Keratinocyte (primary cell): ENCODE measurements around the gene ENTPD8. TPM values are rescaled to one million over a fixed set of nuclear protein-coding genes. Genes with fewer than 3 reads are reported as not detected.

Experiments
- DNase-seq: peaks from one replicate; pipeline ENCODE4 v3.0.0-alpha.2; 2011; ENCODE audit warnings: low read depth, missing footprints, low spot score
- FAIRE-seq: peaks from 2 replicates; lab custom pipeline; 2011; peaks lifted over from hg19 to GRCh38; lab: Jason Lieb, UNC
- H2AFZ ChIP-seq: 2 replicates; pipeline ENCODE4 v1.6.0; 2012; ENCODE audit warnings: low read length, control low read depth, inconsistent platforms; ENCODE audit not compliant: control insufficient read depth
- H3K27ac ChIP-seq: 2 replicates; pipeline ENCODE4 v1.5.1; 2011; ENCODE audit warnings: low read length; ENCODE audit not compliant: control insufficient read depth, insufficient read depth
- H3K27me3 ChIP-seq: 3 replicates; pipeline ENCODE4 v1.6.0; 2011; ENCODE audit warnings: low read length; ENCODE audit not compliant: control insufficient read depth, insufficient read depth; ENCODE audit errors: extremely low read depth
- H3K36me3 ChIP-seq, 2 experiments: 2 replicates in 1 of 2; 3 replicates in 1 of 2; pipeline ENCODE4 v1.5.1; 2011; ENCODE audit warnings: low read length in 2 of 2, mild to moderate bottlenecking in 1 of 2; ENCODE audit not compliant: control insufficient read depth in 2 of 2, insufficient read depth in 2 of 2; ENCODE audit errors: extremely low read depth in 1 of 2
- H3K4me1 ChIP-seq: 3 replicates; pipeline ENCODE4 v1.5.1; 2011; ENCODE audit warnings: low read length; ENCODE audit not compliant: control insufficient read depth, insufficient read depth; ENCODE audit errors: extremely low read depth
- H3K4me2 ChIP-seq: 3 replicates; pipeline ENCODE4 v1.6.0; 2011; ENCODE audit warnings: low read depth, low read length; ENCODE audit not compliant: control insufficient read depth, insufficient read depth; ENCODE audit errors: extremely low read depth
- H3K4me3 ChIP-seq, 3 experiments: fragments of 200-600 bp in 1 of 3; sonication (generic) in 1 of 3; 2 replicates in 2 of 3; 3 replicates in 1 of 3; pipeline ENCODE4 v1.5.1; 2011 to 2016; ENCODE audit warnings: low read length in 3 of 3, mild to moderate bottlenecking in 3 of 3, control low read depth in 2 of 3, inconsistent platforms in 1 of 3, low read depth in 1 of 3, mixed read lengths in 1 of 3, mixed run types in 1 of 3, moderate library complexity in 1 of 3; ENCODE audit not compliant: control insufficient read depth in 2 of 3, insufficient read depth in 2 of 3; ENCODE audit errors: extremely low read depth in 1 of 3
- H3K79me2 ChIP-seq: 2 replicates; pipeline ENCODE4 v1.6.0; 2012; ENCODE audit warnings: low read length; ENCODE audit not compliant: control insufficient read depth, insufficient read depth
- H3K9ac ChIP-seq: 3 replicates; pipeline ENCODE4 v1.6.0; 2011; ENCODE audit warnings: low read length; ENCODE audit not compliant: control insufficient read depth, insufficient read depth; ENCODE audit errors: extremely low read depth
- H3K9me1 ChIP-seq: 3 replicates; pipeline ENCODE4 v1.6.0; 2011; ENCODE audit warnings: low read length; ENCODE audit not compliant: control insufficient read depth, insufficient read depth; ENCODE audit errors: extremely low read depth
- H3K9me3 ChIP-seq: 2 replicates; pipeline ENCODE4 v1.5.1; 2012; ENCODE audit warnings: low read depth, low read length; ENCODE audit not compliant: control insufficient read depth
- H4K20me1 ChIP-seq: 3 replicates; pipeline ENCODE4 v1.6.0; 2011; ENCODE audit warnings: low read length; ENCODE audit not compliant: control insufficient read depth, insufficient read depth; ENCODE audit errors: extremely low read depth
- EZH2 ChIP-seq: IDR thresholded peaks from one replicate; pipeline ENCODE4 v1.6.1; 2012; ENCODE audit warnings: inconsistent platforms, mild to moderate bottlenecking, low read length, moderate library complexity
- dilution Hi-C: fragments of 300-500 bp; cut with MboI; formaldehyde crosslinking; loops from one replicate; pipeline ENCODE4 v1.7.0; 2020; ENCODE audit warnings: low sequenced_read_pairs; ENCODE audit not compliant: extremely low pct_ligation_motif_present
- polyA plus RNA-seq, 5 experiments: library from polyadenylated mRNA; depleted of rRNA in 3 of 5; stranded (reverse) in 3 of 5; stranded (forward) in 1 of 5; unstranded in 1 of 5; fragments of >200 nt; gene quantifications; 1 replicate in 1 of 5; 2 replicates in 3 of 5; 3 replicates in 1 of 5; pipeline versions ENCODE4 v1.2.1 to v1.2.3, GENCODE V29; 2011 to 2012; ENCODE audit warnings: missing spikeins in 2 of 5, low read depth in 1 of 5, low replicate concordance in 1 of 5
- TF ChIP-seq, protein P1 (sequence below), 3 experiments: IDR thresholded peaks in 1 of 3; conservative IDR thresholded peaks in 1 of 3; optimal IDR thresholded peaks in 1 of 3; 2 replicates in 2 of 3; 3 replicates in 1 of 3; pipeline versions ENCODE3 to v1.5.1; 2011; ENCODE audit warnings: low read length in 3 of 3, mild to moderate bottlenecking in 3 of 3, moderate library complexity in 2 of 3, control low read depth in 1 of 3, inconsistent platforms in 1 of 3; ENCODE audit not compliant: insufficient read depth in 2 of 3; ENCODE audit errors: extremely low read depth in 1 of 3

The ENTPD8 gene
- polyA plus RNA-seq, 1 donor (not counting 4 experiments of a cell fraction or from before 2014, with no cell fraction given) = not detected

DNA sequence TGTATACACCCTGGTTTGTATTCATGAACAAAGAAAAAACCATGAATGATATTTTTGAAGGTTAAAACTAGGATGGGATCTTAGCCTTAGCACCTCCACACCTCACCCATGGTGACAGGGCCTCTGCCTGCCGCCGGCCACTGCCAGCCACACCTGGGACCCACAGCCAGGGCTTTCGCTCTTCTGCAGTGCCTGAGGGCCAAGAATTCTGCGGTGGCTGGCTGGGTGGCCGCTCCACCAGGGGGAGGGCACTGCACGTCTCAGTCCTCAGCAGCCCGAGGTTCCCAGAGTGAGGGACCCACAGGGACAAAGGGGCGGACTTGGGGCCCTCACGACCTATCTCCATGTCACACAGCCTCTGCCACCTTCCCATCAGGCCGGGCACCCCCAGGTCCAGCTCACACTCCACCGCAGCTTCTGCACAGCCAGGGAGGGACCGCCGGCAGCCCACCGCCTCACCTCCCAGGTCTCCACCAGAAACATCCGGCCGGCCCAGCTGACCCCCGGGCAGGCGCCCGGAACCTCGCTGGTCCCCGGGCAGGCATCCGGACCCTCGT is 25.1 kb downstream of the ENTPD8 start:
- peaks cover 13% of the 10 kb centered on the region for H3K79me2 ChIP-seq
- H4K20me1 ChIP-seq = no peaks in the 10 kb centered on the region
- H2AFZ ChIP-seq = no peak overlapping the region
- no peak for DNase-seq
- no peak overlapping the region for H3K4me3 ChIP-seq
- H3K36me3 ChIP-seq = no peaks in the 10 kb centered on the region
- H3K9ac ChIP-seq = no peak overlapping the region
- no peaks in the 10 kb centered on the region for H3K9me3 ChIP-seq
- H3K27ac ChIP-seq = no peak overlapping the region
- H3K27me3 ChIP-seq = no peaks in the 10 kb centered on the region
- dilution Hi-C loops = no loop called here
- no peaks in the 10 kb centered on the region for H3K9me1 ChIP-seq
- no peak for FAIRE-seq
- TF ChIP-seq, protein P1, sequence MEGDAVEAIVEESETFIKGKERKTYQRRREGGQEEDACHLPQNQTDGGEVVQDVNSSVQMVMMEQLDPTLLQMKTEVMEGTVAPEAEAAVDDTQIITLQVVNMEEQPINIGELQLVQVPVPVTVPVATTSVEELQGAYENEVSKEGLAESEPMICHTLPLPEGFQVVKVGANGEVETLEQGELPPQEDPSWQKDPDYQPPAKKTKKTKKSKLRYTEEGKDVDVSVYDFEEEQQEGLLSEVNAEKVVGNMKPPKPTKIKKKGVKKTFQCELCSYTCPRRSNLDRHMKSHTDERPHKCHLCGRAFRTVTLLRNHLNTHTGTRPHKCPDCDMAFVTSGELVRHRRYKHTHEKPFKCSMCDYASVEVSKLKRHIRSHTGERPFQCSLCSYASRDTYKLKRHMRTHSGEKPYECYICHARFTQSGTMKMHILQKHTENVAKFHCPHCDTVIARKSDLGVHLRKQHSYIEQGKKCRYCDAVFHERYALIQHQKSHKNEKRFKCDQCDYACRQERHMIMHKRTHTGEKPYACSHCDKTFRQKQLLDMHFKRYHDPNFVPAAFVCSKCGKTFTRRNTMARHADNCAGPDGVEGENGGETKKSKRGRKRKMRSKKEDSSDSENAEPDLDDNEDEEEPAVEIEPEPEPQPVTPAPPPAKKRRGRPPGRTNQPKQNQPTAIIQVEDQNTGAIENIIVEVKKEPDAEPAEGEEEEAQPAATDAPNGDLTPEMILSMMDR (optimal IDR thresholded peaks at IDR 0.05 in 1 of 3, IDR thresholded peaks at IDR 0.05 in 1 of 3, conservative IDR thresholded peaks at IDR 0.05 in 1 of 3; ENCODE audit: extremely low read depth in 1 of 3, insufficient read depth in 2 of 3, low read length in 3 of 3) = no peak
- no peak for TF ChIP-seq EZH2
- H3K4me1 ChIP-seq = peaks cover 15% of the 10 kb centered on the region
- no peak overlapping the region for H3K4me2 ChIP-seq

DNA sequence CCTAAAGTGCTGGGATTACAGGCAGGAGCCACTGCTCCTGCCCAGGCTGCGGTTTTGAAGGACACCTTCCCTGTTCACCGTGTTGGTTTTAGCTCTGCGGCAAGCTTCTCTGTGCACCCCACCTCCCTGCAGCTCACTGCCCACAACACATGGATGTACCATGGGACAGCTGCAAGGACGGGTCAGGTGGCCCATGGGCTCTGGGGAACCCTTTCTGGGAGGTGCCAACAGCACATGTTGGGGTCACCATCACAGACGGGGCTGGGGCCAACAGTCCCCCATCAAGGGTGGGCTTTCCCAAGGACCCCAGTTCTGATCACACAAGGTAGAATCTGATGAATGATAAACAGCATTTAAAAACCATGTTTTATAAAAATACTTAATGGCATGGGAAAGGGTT is 25.7 kb downstream of the ENTPD8 start:
- no peak overlapping the region for H3K4me2 ChIP-seq
- dilution Hi-C loops = no loop called here
- no peaks in the 10 kb centered on the region for H3K27me3 ChIP-seq
- H3K36me3 ChIP-seq = no peaks in the 10 kb centered on the region
- H3K4me3 ChIP-seq = no peak overlapping the region
- H3K9me1 ChIP-seq = no peaks in the 10 kb centered on the region
- H3K4me1 ChIP-seq = peaks cover 16% of the 10 kb centered on the region
- no peak for FAIRE-seq
- peaks cover 9% of the 10 kb centered on the region for H3K79me2 ChIP-seq
- no peak overlapping the region for H2AFZ ChIP-seq
- no peak for TF ChIP-seq EZH2
- no peak overlapping the region for H3K9ac ChIP-seq
- H3K27ac ChIP-seq = no peak overlapping the region
- no peaks in the 10 kb centered on the region for H4K20me1 ChIP-seq
- no peaks in the 10 kb centered on the region for H3K9me3 ChIP-seq
- no peak for DNase-seq

DNA sequence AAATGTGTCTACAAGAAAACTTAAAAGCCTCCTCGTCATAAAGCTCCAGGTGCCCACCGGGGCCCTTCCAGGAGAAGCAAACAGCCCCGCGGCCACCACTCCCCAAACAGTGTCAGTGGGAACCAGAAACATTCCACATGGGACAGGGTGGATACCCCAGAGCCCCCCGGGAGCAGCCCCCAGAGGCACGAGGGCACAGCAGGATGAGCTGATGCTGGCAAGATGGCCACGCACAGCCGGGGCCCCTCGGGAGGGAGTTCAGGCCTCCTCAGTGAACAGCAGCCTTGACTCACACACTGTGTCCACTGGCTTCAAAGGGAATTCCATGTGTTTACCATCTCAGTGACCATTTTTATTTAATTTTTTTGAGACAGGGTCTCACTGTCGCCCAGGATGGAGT is 28.7 kb downstream of the ENTPD8 start:
- no peak overlapping the region for H3K27ac ChIP-seq
- DNase-seq = no peak
- no peaks in the 10 kb centered on the region for H3K9me3 ChIP-seq
- no peak for FAIRE-seq
- H4K20me1 ChIP-seq = no peaks in the 10 kb centered on the region
- H2AFZ ChIP-seq = no peak overlapping the region
- no peak overlapping the region for H3K4me2 ChIP-seq
- peaks cover 1% of the 10 kb centered on the region for H3K27me3 ChIP-seq
- dilution Hi-C loops = no loop called here
- H3K9me1 ChIP-seq = no peaks in the 10 kb centered on the region
- peaks cover 7% of the 10 kb centered on the region for H3K79me2 ChIP-seq
- H3K4me3 ChIP-seq = no peak overlapping the region
- H3K9ac ChIP-seq = no peak overlapping the region
- TF ChIP-seq, protein P1 (optimal IDR thresholded peaks at IDR 0.05 in 1 of 3, IDR thresholded peaks at IDR 0.05 in 1 of 3, conservative IDR thresholded peaks at IDR 0.05 in 1 of 3; ENCODE audit: extremely low read depth in 1 of 3, insufficient read depth in 2 of 3, low read length in 3 of 3) = no peak
- TF ChIP-seq EZH2 = no peak
- H3K36me3 ChIP-seq = no peaks in the 10 kb centered on the region
- peaks cover 16% of the 10 kb centered on the region for H3K4me1 ChIP-seq
